NCI-H524 treated with DMSO at 0.1 percent for 48 hours (cell line): Measurements from ENCODE around the gene EEF2.
"Not testable (repeated sequence)": the region's sequence is repeated elsewhere in the genome, so short reads cannot be mapped to it uniquely, and the experiment has no call there.

Source experiments
- DNase-seq: peaks from one replicate; lab custom pipeline; 2025; lab: John Stamatoyannopoulos, UW

The EEF2 gene

GRCh38 chr19:4014541-4015491 is 29.6 kb upstream of the EEF2 start:
- DNase-seq = no peak

GRCh38 chr19:4013886-4014540 is 28.8 kb upstream of the EEF2 start:
- DNase-seq = no peak

DNA sequence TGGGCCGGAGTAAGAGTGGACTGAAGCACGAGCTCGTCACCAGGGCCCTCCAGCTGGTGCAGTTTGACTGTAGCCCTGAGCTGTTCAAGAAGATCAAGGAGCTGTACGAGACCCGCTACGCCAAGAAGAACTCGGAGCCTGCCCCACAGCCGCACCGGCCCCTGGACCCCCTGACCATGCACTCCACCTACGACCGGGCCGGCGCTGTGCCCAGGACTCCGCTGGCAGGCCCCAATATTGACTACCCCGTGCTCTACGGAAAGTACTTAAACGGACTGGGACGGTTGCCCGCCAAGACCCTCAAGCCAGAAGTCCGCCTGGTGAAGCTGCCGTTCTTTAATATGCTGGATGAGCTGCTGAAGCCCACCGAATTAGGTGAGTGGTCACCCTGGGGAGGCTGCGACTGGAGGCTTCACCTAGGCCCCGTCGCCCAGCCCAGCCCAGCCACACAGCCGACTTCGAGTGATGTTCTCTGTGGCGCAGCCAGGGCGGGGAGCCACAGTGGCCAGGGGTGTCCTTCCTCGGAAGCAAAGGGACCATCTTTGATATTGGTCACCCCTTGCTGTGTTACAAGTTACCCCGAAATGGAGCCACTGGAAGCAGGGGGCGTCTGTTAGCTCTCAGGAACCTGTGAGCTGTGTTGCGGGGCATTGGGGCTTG is 27.8 kb upstream of the EEF2 start:
- no peak for DNase-seq

DNA sequence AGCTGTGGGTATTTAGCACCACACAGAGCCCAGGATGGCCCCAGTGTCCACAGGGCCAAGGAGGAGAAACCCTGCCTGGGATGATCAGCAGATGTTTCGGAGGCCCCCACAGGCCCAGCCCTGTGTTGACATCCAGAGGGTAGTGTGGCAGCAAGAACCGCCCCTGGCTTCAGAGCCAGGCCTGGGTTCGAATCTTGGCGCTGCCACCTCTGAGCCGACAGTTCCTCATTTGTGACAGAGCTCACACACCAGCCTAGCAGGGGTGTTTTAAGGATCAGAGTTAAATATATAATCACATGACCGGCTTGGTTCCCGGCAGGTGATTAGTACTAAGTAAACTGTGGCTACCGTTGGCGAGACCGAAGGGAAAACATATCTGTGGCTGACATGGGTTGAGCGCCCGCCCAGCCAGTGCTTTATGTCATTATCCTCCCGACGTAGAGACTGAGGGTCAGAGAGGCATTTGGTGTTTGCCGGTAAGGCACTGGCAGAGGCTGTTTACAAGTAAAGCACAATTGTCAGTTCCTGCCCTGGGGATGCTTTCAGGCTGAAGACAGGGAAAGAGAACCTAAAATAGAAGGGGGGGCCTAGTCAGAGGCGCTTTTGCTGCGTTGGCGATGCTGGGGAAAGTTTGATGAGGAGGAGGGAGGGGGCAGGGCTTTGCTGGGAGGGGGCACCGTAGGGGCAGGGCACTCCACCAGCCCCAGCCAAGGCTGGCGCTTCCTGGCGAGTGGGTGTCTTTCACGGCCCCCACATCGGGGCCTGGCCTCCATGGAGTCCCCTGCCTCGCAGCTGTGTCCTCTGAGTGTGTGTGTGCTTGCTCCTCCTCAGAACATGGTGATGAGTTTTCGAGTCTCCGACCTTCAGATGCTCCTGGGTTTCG is 27.1 kb upstream of the EEF2 start:
- DNase-seq = no peak

DNA sequence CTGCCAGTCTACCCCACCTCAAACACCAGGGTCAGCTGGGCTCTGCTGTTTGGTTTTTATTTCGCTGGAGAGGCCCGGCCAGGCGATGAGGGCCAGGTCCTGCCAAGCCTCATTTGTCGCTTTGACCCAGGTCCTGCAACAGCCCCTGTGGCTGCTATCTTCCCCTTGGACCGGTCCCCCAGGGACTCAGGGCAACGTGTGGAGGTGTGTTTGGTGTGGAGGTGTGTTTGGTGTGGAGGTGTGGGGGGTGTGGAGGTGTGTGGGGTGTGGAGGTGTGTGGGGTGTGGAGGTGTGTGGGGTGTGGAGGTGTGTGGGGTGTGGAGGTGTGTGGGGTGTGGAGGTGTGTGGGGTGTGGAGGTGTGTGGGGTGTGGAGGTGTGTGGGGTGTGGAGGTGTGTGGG is 26.2 kb upstream of the EEF2 start:
- not testable (repeated sequence) for DNase-seq

DNA sequence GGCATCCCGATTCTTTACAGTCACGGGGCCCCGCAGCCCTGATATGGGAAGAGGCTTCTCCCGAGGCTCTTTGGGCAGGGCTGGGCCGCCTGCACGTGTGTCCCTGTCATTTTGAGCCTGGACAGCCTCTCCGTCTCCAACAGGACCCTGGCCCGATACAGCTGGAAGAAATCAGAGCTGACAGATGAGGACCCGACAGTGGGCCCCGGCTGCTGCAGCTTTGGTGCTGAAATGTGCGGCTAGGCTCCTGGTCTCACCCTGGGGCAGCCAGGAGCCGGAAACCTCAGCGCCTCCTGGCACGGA is 25.5 kb upstream of the EEF2 start:
- no peak for DNase-seq

- peak; percentile 74 for DNase-seq
Observed at GRCh38 chr19:4009990-4010807, 24.9 kb upstream of the EEF2 start.

GRCh38 chr19:4007836-4008539 is 22.7 kb upstream of the EEF2 start:
- DNase-seq = no peak

GRCh38 chr19:4007021-4007835 is 22.0 kb upstream of the EEF2 start, which contains the start of gene PIAS4:
Gene PIAS4 (plus strand): TSS chr19:4007736. CDS start chr19:4007761, 25 bp downstream.
- peak; percentile 78 for DNase-seq

DNA sequence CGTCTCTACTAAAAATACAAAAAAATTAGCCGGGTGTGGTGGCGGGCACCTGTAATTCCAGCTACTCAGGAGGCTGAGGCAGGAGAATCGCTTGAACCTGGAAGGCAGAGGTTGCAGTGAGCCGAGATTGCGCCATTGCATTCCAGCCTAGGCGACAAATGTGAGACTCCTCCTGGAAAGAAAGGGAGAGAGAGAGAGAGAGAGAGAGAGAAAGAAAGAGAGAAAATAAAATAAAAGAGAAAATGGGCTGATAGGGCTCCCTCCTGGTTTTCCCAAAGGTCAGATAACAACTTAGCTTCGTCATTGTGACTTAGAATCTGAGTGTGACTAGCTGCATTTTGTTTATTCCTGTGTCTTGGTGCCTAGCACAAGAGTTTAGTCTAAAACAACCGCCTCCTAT is 20.2 kb upstream of the EEF2 start:
- not testable (repeated sequence) for DNase-seq

GRCh38 chr19:4000798-4001197 is 15.5 kb upstream of the EEF2 start:
- not testable (repeated sequence) for DNase-seq

DNA sequence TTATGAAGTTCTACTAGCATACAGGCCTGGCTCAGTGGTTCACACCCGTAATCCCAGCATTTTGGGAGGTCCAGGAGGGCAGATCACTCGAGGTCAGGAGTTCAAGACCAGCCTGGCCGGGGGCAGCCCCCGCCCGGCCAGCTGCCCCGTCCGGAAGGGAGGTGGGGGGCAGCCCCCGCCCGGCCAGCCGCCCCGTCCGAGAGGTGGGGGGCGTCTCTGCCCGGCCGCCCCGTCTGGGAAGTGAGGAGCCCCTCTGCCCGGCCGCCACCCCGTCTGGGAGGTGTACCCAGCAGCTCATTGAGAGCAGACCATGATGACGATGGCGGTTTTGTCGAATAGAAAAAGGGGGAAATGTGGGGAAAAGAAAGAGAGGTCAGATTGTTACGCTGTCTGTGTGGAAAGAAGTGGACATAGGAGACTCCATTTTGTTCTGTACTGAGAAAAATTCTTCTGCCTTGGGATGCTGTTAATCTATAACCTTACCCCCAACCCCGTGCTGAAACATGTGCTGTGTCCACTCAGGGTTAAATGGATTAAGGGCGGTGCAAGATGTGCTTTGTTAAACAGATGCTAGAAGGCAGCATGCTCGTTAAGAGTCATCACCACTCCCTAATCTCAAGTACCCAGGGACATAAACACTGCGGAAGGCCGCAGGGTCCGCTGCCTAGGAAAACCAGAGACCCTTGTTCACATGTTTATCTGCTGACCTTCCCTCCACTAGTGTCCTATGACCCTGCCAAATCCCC is 13.6 kb upstream of the EEF2 start:
- peak; percentile 12 for DNase-seq

DNA sequence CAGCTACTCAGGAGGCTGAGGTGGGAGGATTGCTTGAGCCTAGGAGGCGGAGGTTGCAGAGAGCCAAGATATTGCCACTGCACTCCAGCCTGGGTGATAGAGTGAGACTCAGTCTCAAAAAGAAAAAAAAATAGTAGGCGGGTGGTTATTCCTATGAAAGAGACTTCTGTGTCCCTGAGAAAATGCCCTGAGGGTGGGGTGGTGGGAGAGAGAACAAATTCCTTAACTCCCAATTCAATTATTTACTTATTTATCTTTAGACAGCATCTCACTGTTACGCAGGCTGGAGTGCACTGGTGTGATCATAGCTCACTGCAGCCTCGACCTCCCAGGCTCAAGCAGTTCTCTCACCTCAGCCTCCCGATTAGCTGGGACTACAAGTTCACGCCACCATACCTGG is 10.3 kb upstream of the EEF2 start:
- no peak for DNase-seq

DNA sequence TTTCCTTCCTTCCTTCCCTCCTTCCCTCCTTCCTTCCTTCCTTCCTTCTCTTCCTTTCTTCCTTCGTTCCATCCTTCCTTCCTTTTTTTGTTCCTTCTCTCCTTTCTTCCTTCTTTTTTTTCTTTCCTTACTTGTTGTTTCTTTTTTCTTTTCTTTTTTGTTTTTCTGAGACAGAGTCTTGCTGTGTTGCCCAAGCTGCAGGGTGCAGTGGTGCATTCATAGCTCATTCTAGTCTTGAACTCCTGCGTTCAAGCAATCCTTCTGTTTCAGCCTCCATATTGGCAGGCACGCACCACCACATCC is 5.5 kb upstream of the EEF2 start:
- no peak for DNase-seq

DNA sequence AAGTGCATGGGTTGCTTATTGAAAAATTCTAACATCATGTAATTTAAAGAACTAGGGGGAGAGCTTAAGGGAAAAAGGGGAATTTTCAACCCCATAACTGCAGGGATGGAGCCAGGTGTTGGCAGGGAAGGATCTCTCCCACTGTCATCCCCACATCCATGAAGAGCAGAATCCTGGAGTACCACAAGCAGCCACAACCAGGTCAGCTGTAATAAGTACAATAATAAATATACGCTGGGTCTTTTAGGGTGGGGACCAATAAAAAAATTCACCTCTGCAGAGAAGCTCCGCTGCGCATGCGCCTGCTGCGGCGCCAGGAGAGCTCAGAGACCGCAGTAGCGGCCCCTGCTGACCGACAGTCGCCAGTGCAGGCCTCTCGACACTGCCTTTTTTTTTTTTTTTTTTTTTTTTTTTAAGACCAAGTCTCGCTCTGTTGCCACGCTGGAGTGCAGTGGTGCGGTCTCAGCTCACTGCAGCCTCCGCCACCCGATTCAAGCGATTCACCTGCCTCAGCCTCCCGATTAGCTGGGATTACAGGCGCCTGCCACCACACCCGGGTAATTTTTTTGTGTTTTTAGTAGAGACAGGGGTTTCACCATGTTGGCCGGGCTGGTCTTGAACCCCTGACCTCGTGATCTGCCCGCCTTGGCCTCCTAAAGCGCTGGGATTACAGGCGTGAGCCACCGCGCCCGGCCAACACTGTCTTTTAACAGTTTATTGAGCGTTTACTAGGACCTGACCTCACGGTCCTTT is 2.5 kb upstream of the EEF2 start:
- DNase-seq = peak; percentile 56

- DNase-seq = peak; percentile 58
Observed at GRCh38 chr19:3986260-3987041, 1.2 kb upstream of the EEF2 start.

- DNase-seq = no peak
Observed at GRCh38 chr19:3985643-3986259, 488 bp upstream of the EEF2 start.
